GM10847 (cell line): ENCODE results near the gene LMO2.

Source experiments
- POLR2A ChIP-seq: IDR thresholded peaks from 2 replicates; pipeline ENCODE4 v1.6.1; 2011; ENCODE audit not compliant: insufficient read length; ENCODE audit errors: extremely low read depth

Gene LMO2

GRCh38 chr11:33825854-33826560, 65.9 kb downstream of the LMO2 start:
- no peak for TF ChIP-seq POLR2A

GRCh38 chr11:33819278-33820035, 72.4 kb downstream of the LMO2 start:
- TF ChIP-seq POLR2A: no peak
